Measurements from ENCODE around the gene SP3. TPM values are rescaled to one million over a fixed set of nuclear protein-coding genes. Genes with fewer than 3 reads are reported as not detected.

The SP3 gene
- total RNA-seq, 1 donor, result 115 TPM

- TF ChIP-seq CTCF (IDR thresholded peaks at IDR 0.05; ENCODE audit: insufficient read depth, low read length), result no peak
- DNase-seq (ENCODE audit: low read depth), result no peak
- no peak overlapping the region for H3K4me3 ChIP-seq (ENCODE audit: low read depth, low read length)
Observed at GRCh38 chr2:173914055-173914927, 50.9 kb downstream of the SP3 start.

- TF ChIP-seq CTCF (IDR thresholded peaks at IDR 0.05; ENCODE audit: insufficient read depth, low read length), result no peak
- peak; percentile 18 for DNase-seq (ENCODE audit: low read depth)
- no peak overlapping the region for H3K4me3 ChIP-seq (ENCODE audit: low read depth, low read length)
Observed at GRCh38 chr2:173909846-173910245, 55.3 kb downstream of the SP3 start.

GRCh38 chr2:173906626-173907025, 58.5 kb downstream of the SP3 start:
- no peak overlapping the region for H3K4me3 ChIP-seq (ENCODE audit: low read depth, low read length)
- no peak for DNase-seq (ENCODE audit: low read depth)
- TF ChIP-seq CTCF (IDR thresholded peaks at IDR 0.05; ENCODE audit: insufficient read depth, low read length), result no peak

DNA sequence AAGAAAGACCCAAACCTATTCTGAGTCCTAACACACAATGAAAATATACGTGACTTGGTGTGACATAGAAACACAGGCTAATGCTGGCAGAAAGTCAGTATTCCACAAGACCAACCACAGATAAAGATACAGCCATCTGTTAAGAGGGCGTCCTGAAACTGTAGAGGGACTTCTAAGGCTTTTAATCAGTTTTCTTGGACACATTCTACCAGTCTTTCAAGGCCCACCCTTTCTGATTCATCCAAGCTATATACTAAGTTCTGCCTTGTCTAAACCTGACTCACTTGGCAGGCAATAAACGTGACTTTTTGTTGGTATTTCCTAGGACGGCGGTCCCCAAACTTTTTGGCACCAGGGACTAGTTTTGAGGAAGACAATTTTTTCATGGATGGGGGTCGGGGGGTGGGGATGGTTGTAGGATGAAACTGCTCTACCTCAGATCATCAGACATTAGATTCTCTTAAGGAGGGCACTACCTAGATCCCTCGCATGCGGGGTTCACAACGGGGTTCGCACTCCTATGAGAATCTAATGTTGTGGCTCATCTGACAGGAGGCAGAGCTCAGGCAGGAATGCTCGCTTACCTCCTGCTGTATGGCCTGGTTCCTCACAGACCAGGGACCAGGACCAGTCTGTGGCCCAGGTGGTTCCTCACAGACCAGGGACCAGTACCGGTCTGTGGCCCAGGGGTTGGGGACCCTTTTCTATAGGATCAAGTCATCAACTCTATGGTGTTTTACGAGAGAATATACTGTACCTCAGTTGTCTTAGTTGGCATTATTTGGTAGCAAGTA, 61.4 kb downstream of the SP3 start:
- DNase-seq (ENCODE audit: low read depth), result peak; percentile 84
- TF ChIP-seq CTCF (IDR thresholded peaks at IDR 0.05; ENCODE audit: insufficient read depth, low read length), result no peak
- no peak overlapping the region for H3K4me3 ChIP-seq (ENCODE audit: low read depth, low read length)

DNA sequence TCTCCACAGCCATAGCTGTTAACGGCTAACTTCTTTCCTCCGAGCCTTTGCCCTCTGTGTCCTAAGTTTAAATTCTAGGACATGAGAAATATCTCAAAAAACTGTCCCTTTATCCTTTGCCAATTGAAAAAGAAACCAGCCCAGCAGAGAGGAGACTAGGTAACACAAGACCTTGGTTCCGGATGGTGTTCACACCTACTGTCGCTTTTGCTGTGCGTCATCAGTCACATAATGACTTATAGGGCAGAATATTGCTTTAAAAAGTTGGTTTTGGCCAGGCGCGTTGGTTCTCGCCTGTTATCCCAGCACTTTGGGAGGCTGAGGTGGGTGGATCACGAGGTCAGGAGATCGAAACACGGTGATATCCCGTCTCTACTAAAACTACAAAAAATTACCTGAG, 66.2 kb downstream of the SP3 start:
- no peak overlapping the region for H3K4me3 ChIP-seq (ENCODE audit: low read depth, low read length)
- TF ChIP-seq CTCF (IDR thresholded peaks at IDR 0.05; ENCODE audit: insufficient read depth, low read length), result no peak
- no peak for DNase-seq (ENCODE audit: low read depth)

DNA sequence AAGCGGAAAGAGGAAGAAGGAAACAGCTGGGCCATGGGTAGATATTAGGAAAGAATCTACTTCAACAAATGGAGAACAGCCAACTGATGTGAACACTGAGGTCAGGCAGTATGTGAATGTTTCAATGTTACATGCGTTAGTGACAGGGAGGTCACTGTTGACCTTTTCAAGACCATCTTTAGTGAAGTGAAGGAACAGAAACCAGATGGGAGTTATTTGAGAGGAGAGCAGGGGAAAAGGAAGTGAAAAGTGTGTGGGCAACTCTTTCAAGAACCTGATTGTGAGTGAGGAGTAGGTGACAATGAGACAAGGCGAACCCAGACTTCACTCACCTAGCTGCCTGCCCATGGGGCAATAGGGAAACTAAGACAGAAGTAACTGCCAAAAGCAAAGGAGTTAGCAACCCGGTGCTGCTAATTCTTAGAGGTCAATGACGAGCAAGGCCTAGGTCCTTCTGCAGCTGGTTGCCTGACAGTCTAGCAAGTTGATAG, 67.0 kb downstream of the SP3 start:
- TF ChIP-seq CTCF (IDR thresholded peaks at IDR 0.05; ENCODE audit: insufficient read depth, low read length), result no peak
- no peak overlapping the region for H3K4me3 ChIP-seq (ENCODE audit: low read depth, low read length)
- DNase-seq (ENCODE audit: low read depth), result no peak

Data from fibroblast of the aortic adventitia (primary cell).